Muscle layer of duodenum (tissue), 2 donors: ENCODE data around the gene HBP1.
"Not testable (repeated sequence)": the region's sequence is repeated elsewhere in the genome, so short reads cannot be mapped to it uniquely, and the experiment has no call there.

Experiments used
- H3K27ac ChIP-seq: one replicate; pipeline ENCODE4 v1.7.0; 2013; ENCODE audit warnings: mild to moderate bottlenecking, low read length
- H3K27me3 ChIP-seq: one replicate; pipeline ENCODE4 v1.7.0; 2013; ENCODE audit warnings: low read depth, mild to moderate bottlenecking, control low read depth, low read length
- H3K36me3 ChIP-seq, 2 donors: one replicate each; pipeline ENCODE4 v1.7.0; 2013; ENCODE audit warnings: low read length in 2 of 2, control low read depth in 1 of 2, mild to moderate bottlenecking in 1 of 2; ENCODE audit not compliant: insufficient read depth in 2 of 2, control insufficient read depth in 1 of 2
- H3K4me1 ChIP-seq, 2 donors: one replicate each; pipeline ENCODE4 v1.7.0; 2013; ENCODE audit warnings: low read length in 2 of 2, mild to moderate bottlenecking in 2 of 2, control low read depth in 1 of 2, moderate library complexity in 1 of 2; ENCODE audit not compliant: insufficient read depth in 2 of 2, control insufficient read depth in 1 of 2
- H3K4me3 ChIP-seq, 2 donors: one replicate each; pipeline ENCODE4 v1.7.0; 2013; ENCODE audit warnings: low read length in 2 of 2, low read depth in 1 of 2, mild to moderate bottlenecking in 1 of 2
- H3K9me3 ChIP-seq, 2 donors: one replicate each; pipeline ENCODE4 v1.7.0; 2013; ENCODE audit warnings: low read length in 2 of 2, control low read depth in 1 of 2, mild to moderate bottlenecking in 1 of 2; ENCODE audit not compliant: control insufficient read depth in 1 of 2
- donor health status: healthy.

Gene HBP1

GRCh38 chr7:107143875-107144274, 24.9 kb upstream of the HBP1 start:
- H3K36me3 ChIP-seq, H3K27ac ChIP-seq, H3K27me3 ChIP-seq, H3K9me3 ChIP-seq, H3K4me3 ChIP-seq: not testable (repeated sequence)
- peaks cover 5 to 14% of the 10 kb centered on the region in 2 donors for H3K4me1 ChIP-seq

DNA sequence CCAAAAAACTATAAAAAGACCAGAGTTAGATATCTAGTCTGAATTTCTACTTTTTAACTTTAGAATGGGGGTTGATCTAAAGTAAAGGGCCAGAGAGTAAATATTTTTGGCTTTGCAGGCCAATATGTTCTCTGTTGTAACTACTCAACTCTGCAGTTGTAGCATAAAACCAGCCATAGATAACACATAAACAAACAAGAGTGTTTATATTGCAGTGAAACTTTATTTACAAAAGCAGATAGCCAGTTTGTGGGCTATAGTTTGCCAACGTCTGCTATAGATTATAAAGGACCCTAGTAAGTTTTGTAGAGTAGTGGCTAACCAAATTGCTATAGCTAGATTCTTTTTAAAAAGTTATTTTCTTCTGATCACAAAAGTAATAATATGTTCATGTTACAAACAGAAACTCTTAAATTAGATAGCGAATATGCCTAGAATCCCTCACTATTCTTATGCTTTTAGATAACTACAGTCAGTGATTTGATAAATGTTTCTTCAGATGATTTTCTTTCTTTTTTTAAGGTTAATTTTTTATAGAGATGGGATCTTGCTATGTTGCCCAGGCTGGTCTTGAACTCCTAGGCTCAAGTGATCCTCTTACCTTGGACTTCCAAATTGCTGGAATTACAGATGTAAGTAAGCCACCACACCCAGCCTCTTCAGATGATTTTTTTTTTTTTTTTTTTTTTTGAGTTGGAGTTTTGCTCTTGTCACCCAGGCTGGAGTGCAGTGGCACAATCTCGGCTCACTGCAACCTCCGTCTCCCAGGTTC, 23.6 kb upstream of the HBP1 start:
- Histone ChIP-seq H3K9me3 (no peaks in the 10 kb centered on the region), H3K27me3 (no peaks in the 10 kb centered on the region), H3K27ac (no peak overlapping the region), H3K4me1 (peaks cover 5 to 6% of the 10 kb centered on the region in 2 donors), H3K4me3 (no peak overlapping the region), H3K36me3 (no peaks in the 10 kb centered on the region)

GRCh38 chr7:107147464-107148393, 21.1 kb upstream of the HBP1 start:
- Histone ChIP-seq H3K4me3 (no peak overlapping the region), H3K27me3 (no peaks in the 10 kb centered on the region), H3K4me1 (peaks cover 5 to 6% of the 10 kb centered on the region in 2 donors), H3K27ac (no peak overlapping the region), H3K36me3 (peaks cover 0 to 5% of the 10 kb centered on the region in 2 donors), H3K9me3 (no peaks in the 10 kb centered on the region)

GRCh38 chr7:107148721-107149120, 20.1 kb upstream of the HBP1 start:
- Histone ChIP-seq H3K4me1 (peaks cover 5 to 6% of the 10 kb centered on the region in 2 donors), H3K27me3 (no peaks in the 10 kb centered on the region), H3K36me3 (peaks cover 0 to 5% of the 10 kb centered on the region in 2 donors), H3K27ac (no peak overlapping the region), H3K4me3 (no peak overlapping the region), H3K9me3 (no peaks in the 10 kb centered on the region)

DNA sequence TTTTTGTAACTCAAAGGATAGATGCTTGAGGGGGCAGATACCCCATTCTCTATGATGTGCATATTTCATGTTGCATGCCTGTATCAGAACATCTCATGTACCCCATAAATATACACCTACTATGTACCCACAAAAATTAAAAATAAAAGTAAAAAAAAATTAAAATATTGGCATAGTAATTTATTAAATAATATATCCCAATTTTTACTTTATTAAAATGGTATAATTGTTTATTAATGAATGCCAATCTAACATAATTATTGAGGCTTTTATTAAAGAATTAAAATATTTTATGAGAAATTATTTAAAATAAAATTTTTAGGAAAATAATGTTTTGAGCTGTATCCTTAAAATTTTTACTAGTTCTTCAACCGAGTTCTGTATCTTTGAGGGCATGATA, 18.9 kb upstream of the HBP1 start:
- Histone ChIP-seq H3K4me3 (no peak overlapping the region), H3K27ac (no peak overlapping the region), H3K27me3 (no peaks in the 10 kb centered on the region), H3K36me3 (peaks cover 0 to 5% of the 10 kb centered on the region in 2 donors), H3K4me1 (peaks cover 5 to 6% of the 10 kb centered on the region in 2 donors), H3K9me3 (no peaks in the 10 kb centered on the region)

DNA sequence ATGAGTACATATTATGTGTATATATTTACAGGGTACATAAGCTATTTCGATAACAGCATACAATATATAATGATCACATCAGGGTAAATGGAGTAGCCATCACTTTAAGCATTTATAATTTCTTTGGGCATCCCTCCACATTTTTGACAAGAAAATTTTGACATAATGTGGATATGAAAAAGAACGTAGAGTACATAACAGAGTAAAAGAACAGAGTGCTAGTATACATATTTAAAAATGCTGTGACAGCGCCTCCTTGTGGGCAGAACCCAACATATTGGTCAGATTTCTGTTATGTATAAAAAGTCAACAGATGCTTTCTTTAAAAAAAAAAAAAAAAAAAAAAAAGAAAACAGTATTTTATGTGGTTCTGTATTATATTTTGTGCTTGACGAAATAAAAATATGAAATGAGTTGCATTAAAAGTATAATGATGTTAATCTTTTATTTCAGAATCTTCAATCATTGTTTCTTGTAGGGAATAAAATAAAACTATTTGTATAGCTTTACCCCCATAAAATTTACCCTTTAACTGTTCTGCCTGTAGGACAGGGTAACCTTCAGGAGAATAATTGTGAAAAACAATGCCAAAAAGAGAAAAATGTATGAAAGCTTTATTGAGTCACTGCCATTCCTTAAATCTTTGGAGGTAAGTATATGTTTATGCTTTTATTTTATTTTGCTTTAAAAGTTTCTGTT, 18.3 kb upstream of the HBP1 start:
- peaks cover 0 to 5% of the 10 kb centered on the region in 2 donors for H3K36me3 ChIP-seq
- H3K4me3 ChIP-seq, result no peak overlapping the region
- no peak overlapping the region for H3K27ac ChIP-seq
- H3K9me3 ChIP-seq, result no peaks in the 10 kb centered on the region
- peaks cover 5 to 6% of the 10 kb centered on the region in 2 donors for H3K4me1 ChIP-seq
- H3K27me3 ChIP-seq, result no peaks in the 10 kb centered on the region

- Histone ChIP-seq H3K4me1 (peaks cover 5 to 6% of the 10 kb centered on the region in 2 donors), H3K27ac (no peak overlapping the region), H3K36me3 (peaks cover 0 to 5% of the 10 kb centered on the region in 2 donors), H3K9me3 (no peaks in the 10 kb centered on the region), H3K4me3 (no peak overlapping the region), H3K27me3 (no peaks in the 10 kb centered on the region)
Measured at GRCh38 chr7:107151538-107151937, 17.3 kb upstream of the HBP1 start.

GRCh38 chr7:107152011-107152410, 16.8 kb upstream of the HBP1 start:
- no peaks in the 10 kb centered on the region for H3K9me3 ChIP-seq
- no peak overlapping the region for H3K27ac ChIP-seq
- H3K27me3 ChIP-seq, result no peaks in the 10 kb centered on the region
- peaks cover 0 to 9% of the 10 kb centered on the region in 2 donors for H3K36me3 ChIP-seq
- no peak overlapping the region for H3K4me3 ChIP-seq
- peaks cover 5% of the 10 kb centered on the region in 2 donors for H3K4me1 ChIP-seq

DNA sequence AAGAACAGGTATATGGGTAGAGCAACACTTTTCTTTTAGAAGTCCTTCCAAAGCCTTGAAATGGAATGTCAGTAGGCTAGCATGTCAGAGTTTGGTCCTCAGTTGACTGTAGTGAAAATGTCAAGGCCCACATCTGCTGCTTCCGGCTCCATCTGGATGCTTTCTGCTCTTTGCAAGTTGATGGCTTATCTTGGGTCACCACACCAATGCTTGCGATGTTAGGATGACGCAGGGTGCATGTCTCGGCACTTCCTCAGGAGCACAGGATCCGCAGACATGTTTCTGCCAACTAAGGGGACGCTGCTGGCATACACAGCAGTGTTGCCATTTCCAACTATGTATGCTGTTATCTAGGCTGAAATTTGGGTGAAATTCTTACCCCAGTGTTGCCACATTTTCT, 14.0 kb upstream of the HBP1 start:
- H3K36me3 ChIP-seq, result peaks cover 0 to 18% of the 10 kb centered on the region in 2 donors

GRCh38 chr7:107155726-107156125, 13.1 kb upstream of the HBP1 start:
- not testable (repeated sequence) for H3K27ac ChIP-seq

More for the DNA sequence above, 14.0 kb upstream of the HBP1 start:
- no peak overlapping the region for H3K27ac ChIP-seq
- no peaks in the 10 kb centered on the region for H3K9me3 ChIP-seq
- no peaks in the 10 kb centered on the region for H3K4me1 ChIP-seq
- no peaks in the 10 kb centered on the region for H3K27me3 ChIP-seq
- no peak overlapping the region for H3K4me3 ChIP-seq

DNA sequence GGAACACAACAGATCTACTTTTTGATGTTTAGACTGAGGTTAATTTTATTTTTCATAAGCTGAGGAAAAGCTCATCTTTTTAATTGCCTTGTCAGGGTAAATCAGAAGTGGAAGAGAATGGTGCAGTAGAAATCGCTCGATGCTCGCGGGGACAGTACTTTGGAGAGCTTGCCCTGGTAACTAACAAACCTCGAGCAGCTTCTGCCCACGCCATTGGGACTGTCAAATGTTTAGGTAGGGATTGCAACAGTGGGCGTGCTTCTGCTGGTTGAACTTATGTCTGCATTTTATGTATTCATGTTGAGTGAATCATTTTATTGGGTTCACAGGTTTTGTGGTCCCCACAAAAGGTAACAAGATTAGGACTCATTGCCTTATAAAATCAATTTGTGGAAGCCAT, 11.7 kb upstream of the HBP1 start:
- no peaks in the 10 kb centered on the region for H3K9me3 ChIP-seq
- no peak overlapping the region for H3K27ac ChIP-seq
- no peak overlapping the region for H3K4me3 ChIP-seq
- no peaks in the 10 kb centered on the region for H3K27me3 ChIP-seq
- H3K4me1 ChIP-seq, result no peaks in the 10 kb centered on the region
- peaks cover 0 to 19% of the 10 kb centered on the region in 2 donors for H3K36me3 ChIP-seq

More at GRCh38 chr7:107155726-107156125, 13.1 kb upstream of the HBP1 start:
- not testable (repeated sequence) for H3K9me3 ChIP-seq, H3K4me3 ChIP-seq, H3K4me1 ChIP-seq, H3K27me3 ChIP-seq
- peaks cover 0 to 22% of the 10 kb centered on the region in 2 donors for H3K36me3 ChIP-seq
